Measurements from ENCODE around the gene HERC2.
"Not testable (repeated sequence)": the region's sequence is repeated elsewhere in the genome, so short reads cannot be mapped to it uniquely, and the experiment has no call there.

DNA sequence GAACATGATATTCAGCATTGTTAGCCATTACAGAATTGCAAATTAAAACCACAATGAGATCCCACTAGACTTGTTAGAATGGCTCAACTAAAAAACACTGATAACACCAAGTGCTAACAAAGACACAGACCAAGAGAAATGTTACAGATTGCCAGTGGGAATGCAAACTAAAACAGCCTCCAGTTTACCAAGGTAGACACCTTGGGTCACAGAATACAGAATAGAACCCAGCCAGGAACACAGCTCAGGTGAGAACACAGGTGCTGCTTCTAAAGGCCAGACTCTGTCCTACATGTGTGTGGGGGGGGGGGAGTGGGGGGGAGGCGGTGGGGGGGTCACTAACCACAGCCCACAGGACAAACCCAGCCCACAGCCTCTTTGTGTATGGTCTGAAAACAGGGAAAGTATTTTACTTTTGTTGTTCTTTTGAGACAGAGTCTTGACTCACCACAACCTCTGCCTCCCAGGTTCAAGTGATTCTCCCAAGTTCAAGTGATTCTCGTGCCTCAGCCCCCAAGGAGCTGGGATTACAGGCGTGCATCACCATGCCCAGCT lies 26.9 kb downstream of the HERC2 start:
- TF ChIP-seq EZH2 (IDR thresholded peaks at IDR 0.05; ENCODE audit: borderline replicate concordance, low read depth, low read length, severe bottlenecking): not testable (repeated sequence)
- TF ChIP-seq, protein P1, sequence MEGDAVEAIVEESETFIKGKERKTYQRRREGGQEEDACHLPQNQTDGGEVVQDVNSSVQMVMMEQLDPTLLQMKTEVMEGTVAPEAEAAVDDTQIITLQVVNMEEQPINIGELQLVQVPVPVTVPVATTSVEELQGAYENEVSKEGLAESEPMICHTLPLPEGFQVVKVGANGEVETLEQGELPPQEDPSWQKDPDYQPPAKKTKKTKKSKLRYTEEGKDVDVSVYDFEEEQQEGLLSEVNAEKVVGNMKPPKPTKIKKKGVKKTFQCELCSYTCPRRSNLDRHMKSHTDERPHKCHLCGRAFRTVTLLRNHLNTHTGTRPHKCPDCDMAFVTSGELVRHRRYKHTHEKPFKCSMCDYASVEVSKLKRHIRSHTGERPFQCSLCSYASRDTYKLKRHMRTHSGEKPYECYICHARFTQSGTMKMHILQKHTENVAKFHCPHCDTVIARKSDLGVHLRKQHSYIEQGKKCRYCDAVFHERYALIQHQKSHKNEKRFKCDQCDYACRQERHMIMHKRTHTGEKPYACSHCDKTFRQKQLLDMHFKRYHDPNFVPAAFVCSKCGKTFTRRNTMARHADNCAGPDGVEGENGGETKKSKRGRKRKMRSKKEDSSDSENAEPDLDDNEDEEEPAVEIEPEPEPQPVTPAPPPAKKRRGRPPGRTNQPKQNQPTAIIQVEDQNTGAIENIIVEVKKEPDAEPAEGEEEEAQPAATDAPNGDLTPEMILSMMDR (IDR thresholded peaks at IDR 0.05; ENCODE audit: borderline replicate concordance, extremely low read depth, low read length, poor library complexity, severe bottlenecking): not testable (repeated sequence)

All from DND-41 (cell line).